Psoas muscle (tissue), 8 donors: ENCODE data around the gene FRMPD1. TPM values are rescaled to one million over a fixed set of nuclear protein-coding genes. Genes with fewer than 3 reads are reported as not detected.

Experiments
- ATAC-seq, 4 donors: fragments of 200-7000 bp; cut with Tn5 transposase; one replicate each; pipeline ENCODE4 v1.9.1; 2020; ENCODE audit warnings: moderate library complexity in 3 of 4, mild to moderate bottlenecking in 2 of 4
- DNase-seq, 2 donors: peaks; one replicate each; pipeline ENCODE4 v3.0.0-alpha.2; 2020
- H3K27ac ChIP-seq: fragments of 200-600 bp; one replicate; pipeline ENCODE4 v1.8.0; 2022
- H3K27me3 ChIP-seq, 3 donors: fragments of 200-600 bp in 1 of 3; one replicate each; pipeline versions ENCODE4 v1.6.1 to v1.8.0; 2013 to 2022; ENCODE audit warnings: low read length in 2 of 3, mild to moderate bottlenecking in 2 of 3, moderate library complexity in 1 of 3; ENCODE audit not compliant: insufficient read depth in 3 of 3
- H3K36me3 ChIP-seq, 2 donors: fragments of 200-600 bp in 1 of 2; one replicate each; pipeline versions ENCODE4 v1.6.1 to v1.8.0; 2013 to 2022; ENCODE audit warnings: low read depth in 1 of 2, mild to moderate bottlenecking in 1 of 2, moderate library complexity in 1 of 2; ENCODE audit not compliant: insufficient read depth in 1 of 2
- H3K4me1 ChIP-seq: fragments of 200-600 bp; one replicate; pipeline ENCODE4 v1.8.0; 2022
- H3K4me3 ChIP-seq: fragments of 200-600 bp; one replicate; pipeline ENCODE4 v1.8.0; 2022; ENCODE audit warnings: mild to moderate bottlenecking
- H3K9me3 ChIP-seq: fragments of 200-600 bp; one replicate; pipeline ENCODE4 v1.8.0; 2022
- CTCF ChIP-seq: fragments of 200-600 bp; IDR thresholded peaks from one replicate; pipeline ENCODE4 v1.8.0; 2022; ENCODE audit warnings: antibody characterized with exemption
- WGBS, 3 donors: extraction: QIAGEN DNeasy Blood & Tissue Kit; methylation state at CpG; one replicate each; pipeline versions ENCODE4 v1.1.6 to v1.1.7; 2013; 5-methylcytosine and 5-hydroxymethylcytosine counted together
- intact Hi-C, 2 donors: fragments of 100-400 bp; cut with DNase I; formaldehyde crosslinking; loops; one replicate each; pipeline versions ENCODE4 v1.11.0 to v1.14.2; 2022
- polyA plus RNA-seq, 3 donors: library from polyadenylated mRNA; stranded (reverse); fragments of 200-250 nt; gene quantifications; one replicate each; pipeline ENCODE4 v1.2.3, GENCODE V29; 2013
- total RNA-seq, 4 donors: library from RNA; stranded (reverse); fragmentation: NEBNext Ultra II Directional in 2 of 4; extraction: Animal tissue kit (Norgen Biotek cat#: 25700) in 2 of 4; gene quantifications; one replicate each; pipeline versions ENCODE4 v1.2.1 to v1.2.4, GENCODE V29; 2021 to 2023
- donor health status: healthy with polysubstance abuse.
- donor health status: DM: no; HTN: no; CAD: no; lungs with moderate emphysema.
- donor health status: Bipolar disorder and iron deficiency.
- donor health status: healthy.
- donor health status: DM: yes; HTN: yes; CAD: no.
- donor health status: DM: no; HTN: no; CAD: no.
- donor health status: DM: no; HTN: no; CAD: no.
- donor health status: DM: yes; HTN: yes; CAD: no.

FRMPD1 gene
- total and polyA plus RNA-seq, 7 donors = 0.48 to 6.1 (median 1.4) TPM

DNA sequence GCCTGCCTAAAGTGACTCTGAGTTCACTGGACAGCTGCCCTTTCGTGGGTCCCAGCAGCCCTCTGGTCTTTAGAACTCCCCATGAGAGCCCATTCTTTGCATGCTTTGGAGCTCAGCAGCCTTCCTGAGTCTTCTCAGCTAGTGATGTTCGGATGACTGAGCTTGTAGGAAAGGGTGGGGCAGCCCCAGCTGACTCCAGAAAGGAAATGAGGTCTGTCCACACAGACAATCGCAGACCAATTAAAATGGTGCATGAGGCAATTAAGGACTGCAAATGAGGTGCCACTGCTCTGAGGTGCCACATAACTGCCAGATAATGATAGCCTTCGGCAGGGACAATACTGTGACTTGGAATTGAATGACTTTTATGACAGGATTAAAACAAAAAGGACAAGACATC, 32.9 kb upstream of the FRMPD1 start:
- no peak overlapping the region for H3K27ac ChIP-seq
- no peak overlapping the region for H3K4me3 ChIP-seq
- DNase-seq = no peak
- no peaks in the 10 kb centered on the region for H3K4me1 ChIP-seq
- peak in 1 of 4 donors; percentile 24 for ATAC-seq
- no peaks in the 10 kb centered on the region for H3K27me3 ChIP-seq
- WGBS, 3 donors = 49 to 51% (median 50%) methylated on average over 4 of the region's 4 CpGs
- no peaks in the 10 kb centered on the region for H3K36me3 ChIP-seq
- H3K9me3 ChIP-seq = no peaks in the 10 kb centered on the region
- no peak for TF ChIP-seq CTCF
- intact Hi-C loops = no loop called here

DNA sequence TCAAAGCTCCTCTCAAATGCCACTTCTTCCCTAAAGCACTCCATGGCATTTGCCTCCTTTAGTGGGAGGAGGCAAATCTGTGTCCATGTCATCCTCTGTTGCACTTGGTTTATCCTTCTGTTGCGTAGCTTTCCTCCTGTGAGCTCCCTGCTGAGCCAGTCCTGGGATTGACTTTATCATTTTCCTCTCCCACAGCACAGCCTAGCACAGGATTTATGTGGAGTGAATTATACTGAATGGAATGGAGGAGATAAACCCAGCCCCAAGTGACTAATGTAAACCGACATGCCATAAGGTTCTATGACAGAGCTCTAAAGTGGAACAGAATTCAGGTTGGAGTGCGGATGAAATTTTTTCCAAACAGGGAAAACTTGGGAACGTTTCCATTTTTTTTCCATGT, 31.9 kb upstream of the FRMPD1 start:
- H3K4me1 ChIP-seq = no peaks in the 10 kb centered on the region
- WGBS, 3 donors = 86 to 92% (median 92%) methylated on average over 4 of the region's 4 CpGs
- intact Hi-C loops = no loop called here
- H3K27me3 ChIP-seq = no peaks in the 10 kb centered on the region
- no peaks in the 10 kb centered on the region for H3K36me3 ChIP-seq
- H3K27ac ChIP-seq = no peak overlapping the region
- no peaks in the 10 kb centered on the region for H3K9me3 ChIP-seq
- no peak overlapping the region for H3K4me3 ChIP-seq
- ATAC-seq = no peak
- no peak for TF ChIP-seq CTCF
- no peak for DNase-seq

- DNase-seq (no peak), ATAC-seq (no peak)
- intact Hi-C loops = loop anchor here in 1 of 2 donors (10.0 kb wide), 1 partner anchor 115 kb away; no protein-coding TSS in a partner anchor
- H3K27ac ChIP-seq = no peak overlapping the region
- 70 to 81% (median 76%) methylated on average over 3 of the region's 3 CpGs for WGBS, 3 donors
- no peaks in the 10 kb centered on the region for H3K4me1 ChIP-seq
- H3K27me3 ChIP-seq = no peaks in the 10 kb centered on the region
- no peak overlapping the region for H3K4me3 ChIP-seq
- H3K36me3 ChIP-seq = no peaks in the 10 kb centered on the region
- TF ChIP-seq CTCF = no peak
- no peaks in the 10 kb centered on the region for H3K9me3 ChIP-seq
Measured at GRCh38 chr9:37619806-37620205, 30.9 kb upstream of the FRMPD1 start.

DNA sequence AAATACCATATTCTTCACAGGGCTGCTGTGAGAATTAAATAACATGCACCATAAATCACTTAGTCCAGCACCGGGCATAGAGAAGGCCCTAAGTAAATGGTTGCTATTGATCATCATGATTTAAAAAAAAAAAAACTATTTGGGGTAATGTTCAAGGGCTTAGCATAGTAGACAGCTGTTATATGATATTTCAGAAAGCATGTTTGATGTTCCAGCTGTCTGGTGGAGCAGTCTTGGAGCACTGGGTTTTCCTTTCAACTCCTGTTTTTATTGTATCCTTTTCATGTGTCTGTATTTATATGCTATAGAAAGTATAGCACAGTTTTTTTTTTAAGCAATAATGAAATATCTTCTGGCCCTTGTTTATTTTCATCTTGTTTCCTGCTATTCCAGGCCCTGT, 30.4 kb upstream of the FRMPD1 start:
- no peak for ATAC-seq
- TF ChIP-seq CTCF = no peak
- no peak for DNase-seq
- 65 to 87% (median 72%) methylated on average over 1 of the region's 1 CpG for WGBS, 3 donors
- no peaks in the 10 kb centered on the region for H3K27me3 ChIP-seq
- no peaks in the 10 kb centered on the region for H3K9me3 ChIP-seq
- H3K4me1 ChIP-seq = no peaks in the 10 kb centered on the region
- H3K36me3 ChIP-seq = no peaks in the 10 kb centered on the region
- intact Hi-C loops = loop anchor here in 1 of 2 donors (10.0 kb wide), 1 partner anchor 114 kb away; no protein-coding TSS in a partner anchor
- no peak overlapping the region for H3K4me3 ChIP-seq
- no peak overlapping the region for H3K27ac ChIP-seq
